ENCODE results near the gene ZNF264. TPM values are rescaled to one million over a fixed set of nuclear protein-coding genes. Genes with fewer than 3 reads are reported as not detected.

ZNF264 gene
- total RNA-seq, 4 donors from 2014 or later = 35.4 to 50.2 (median 38.9) TPM

GRCh38 chr19:57262044-57262443 is 70.7 kb downstream of the ZNF264 start:
- 88% methylated on average over 3 of the region's 3 CpGs for WGBS
- Histone ChIP-seq H3K27ac (no peak overlapping the region), H3K27me3 (no peaks in the 10 kb centered on the region), H3K36me3 (peaks cover 14% of the 10 kb centered on the region), H3K4me3 (no peak overlapping the region), H3K9me3 (no peaks in the 10 kb centered on the region), H3K4me1 (no peaks in the 10 kb centered on the region)
- no peak for DNase-seq (ENCODE audit: low spot score in 2 of 2)
- TF ChIP-seq CTCF (IDR thresholded peaks at IDR 0.05) (no peak), EP300 (IDR thresholded peaks at IDR 0.05) (no peak), POLR2AphosphoS5 (IDR thresholded peaks at IDR 0.05) (no peak), POLR2A (IDR thresholded peaks at IDR 0.05) (no peak)

GRCh38 chr19:57263244-57263741 is 72.0 kb downstream of the ZNF264 start:
- no peak overlapping the region for H3K4me3 ChIP-seq
- peaks cover 14% of the 10 kb centered on the region for H3K36me3 ChIP-seq
- H3K4me1 ChIP-seq = no peaks in the 10 kb centered on the region
- H3K27ac ChIP-seq = no peak overlapping the region
- 100% methylated on average over 1 of the region's 1 CpG for WGBS
- no peak for DNase-seq (ENCODE audit: low spot score in 2 of 2)
- TF ChIP-seq CTCF (IDR thresholded peaks at IDR 0.05) = no peak
- TF ChIP-seq POLR2A (IDR thresholded peaks at IDR 0.05) = no peak
- no peak for TF ChIP-seq EP300 (IDR thresholded peaks at IDR 0.05)
- TF ChIP-seq POLR2AphosphoS5 (IDR thresholded peaks at IDR 0.05) = no peak
- no peaks in the 10 kb centered on the region for H3K9me3 ChIP-seq
- H3K27me3 ChIP-seq = no peaks in the 10 kb centered on the region

- H3K9me3 ChIP-seq = no peaks in the 10 kb centered on the region
- H3K27ac ChIP-seq = no peak overlapping the region
- no peak for DNase-seq (ENCODE audit: low spot score in 2 of 2)
- H3K36me3 ChIP-seq = peaks cover 9% of the 10 kb centered on the region
- H3K4me1 ChIP-seq = no peaks in the 10 kb centered on the region
- no peaks in the 10 kb centered on the region for H3K27me3 ChIP-seq
- H3K4me3 ChIP-seq = no peak overlapping the region
- WGBS = 84% methylated on average over 3 of the region's 3 CpGs
- no peak for TF ChIP-seq CTCF (IDR thresholded peaks at IDR 0.05)
- TF ChIP-seq POLR2AphosphoS5 (IDR thresholded peaks at IDR 0.05) = no peak
- no peak for TF ChIP-seq EP300 (IDR thresholded peaks at IDR 0.05)
- no peak for TF ChIP-seq POLR2A (IDR thresholded peaks at IDR 0.05)
These were observed 76.0 kb downstream of the ZNF264 start for GRCh38 chr19:57267291-57267690.

- Histone ChIP-seq H3K27ac (no peak overlapping the region), H3K27me3 (no peaks in the 10 kb centered on the region), H3K4me1 (no peaks in the 10 kb centered on the region), H3K4me3 (no peak overlapping the region), H3K36me3 (peaks cover 9% of the 10 kb centered on the region), H3K9me3 (no peaks in the 10 kb centered on the region)
- no peak for TF ChIP-seq POLR2AphosphoS5 (IDR thresholded peaks at IDR 0.05)
- no peak for TF ChIP-seq POLR2A (IDR thresholded peaks at IDR 0.05)
- no peak for TF ChIP-seq CTCF (IDR thresholded peaks at IDR 0.05)
- no peak for TF ChIP-seq EP300 (IDR thresholded peaks at IDR 0.05)
- 85% methylated on average over 4 of the region's 4 CpGs for WGBS
- no peak for DNase-seq (ENCODE audit: low spot score in 2 of 2)
These were observed 78.4 kb downstream of the ZNF264 start for GRCh38 chr19:57269515-57270250.

GRCh38 chr19:57271280-57271679 is 80.0 kb downstream of the ZNF264 start:
- H3K4me3 ChIP-seq = no peak overlapping the region
- WGBS = 96% methylated on average over 8 of the region's 8 CpGs
- H3K4me1 ChIP-seq = no peaks in the 10 kb centered on the region
- H3K27me3 ChIP-seq = no peaks in the 10 kb centered on the region
- no peaks in the 10 kb centered on the region for H3K9me3 ChIP-seq
- peaks cover 9% of the 10 kb centered on the region for H3K36me3 ChIP-seq
- no peak for DNase-seq (ENCODE audit: low spot score in 2 of 2)
- no peak overlapping the region for H3K27ac ChIP-seq
- TF ChIP-seq POLR2A (IDR thresholded peaks at IDR 0.05) (no peak), EP300 (IDR thresholded peaks at IDR 0.05) (no peak), CTCF (IDR thresholded peaks at IDR 0.05) (no peak), POLR2AphosphoS5 (IDR thresholded peaks at IDR 0.05) (no peak)

All from suprapubic skin (tissue), 4 donors.